GM23338 (cell line): ENCODE measurements around the gene ST7L. TPM values are rescaled to one million over a fixed set of nuclear protein-coding genes. Genes with fewer than 3 reads are reported as not detected.
A peak's percentile ranks its signal among the peaks of the same experiment; 100 is the strongest.

Experiments
- ATAC-seq: fragments of 200-7000 bp; cut with Tn5 transposase; 3 replicates; pipeline ENCODE4 v1.9.1; 2020
- DNase-seq: peaks from one replicate; pipeline ENCODE4 v3.0.0-alpha.2; 2015; ENCODE audit warnings: low spot score
- H2AFZ ChIP-seq: fragments of 200-600 bp; sonication (generic); 2 replicates; pipeline ENCODE4 v1.8.0; 2016; ENCODE audit warnings: antibody characterized with exemption, mild to moderate bottlenecking, moderate library complexity
- H3F3A ChIP-seq: fragments of 200-600 bp; sonication (generic); replicated peaks from 2 replicates; pipeline ENCODE4 v1.8.0; 2017; ENCODE audit warnings: antibody characterized with exemption, mixed run types, low read depth
- H3K27ac ChIP-seq: fragments of 200-600 bp; sonication (generic); 2 replicates; pipeline ENCODE4 v1.6.1; 2016; ENCODE audit warnings: low read depth
- H3K27me3 ChIP-seq: fragments of 200-600 bp; sonication (generic); 2 replicates; pipeline ENCODE4 v1.8.0; 2016; ENCODE audit warnings: mild to moderate bottlenecking, mixed run types, moderate library complexity; ENCODE audit not compliant: insufficient read depth
- H3K36me3 ChIP-seq: fragments of 200-600 bp; sonication (generic); 2 replicates; pipeline ENCODE4 v1.8.0; 2016; ENCODE audit warnings: mild to moderate bottlenecking; ENCODE audit not compliant: insufficient read depth
- H3K4me1 ChIP-seq: fragments of 200-600 bp; sonication (generic); 2 replicates; pipeline ENCODE4 v1.8.0; 2016; ENCODE audit warnings: mild to moderate bottlenecking, moderate library complexity; ENCODE audit not compliant: insufficient read depth
- H3K4me2 ChIP-seq: fragments of 200-600 bp; sonication (generic); 2 replicates; pipeline ENCODE4 v1.7.1; 2017; ENCODE audit warnings: mixed run types
- H3K4me3 ChIP-seq: fragments of 200-600 bp; sonication (generic); 2 replicates; pipeline ENCODE4 v1.6.1; 2016; ENCODE audit warnings: mixed run types
- H3K79me2 ChIP-seq: fragments of 200-600 bp; sonication (generic); replicated peaks from 2 replicates; pipeline ENCODE4 v1.8.0; 2017; ENCODE audit warnings: mild to moderate bottlenecking; ENCODE audit not compliant: insufficient read depth
- H3K9me2 ChIP-seq: fragments of 200-600 bp; sonication (generic); 2 replicates; pipeline ENCODE4 v1.8.0; 2017; ENCODE audit not compliant: insufficient read depth
- H4K20me1 ChIP-seq: fragments of 200-600 bp; sonication (generic); replicated peaks from 2 replicates; pipeline ENCODE4 v1.8.0; 2017; ENCODE audit warnings: mild to moderate bottlenecking; ENCODE audit not compliant: insufficient read depth
- H3K27ac Mint-ChIP-seq: 2 replicates; pipeline ENCODE4 v1.8.0; 2020; ENCODE audit warnings: inconsistent platforms, mild to moderate bottlenecking, moderate library complexity, mixed read lengths
- H3K27me3 Mint-ChIP-seq: 3 replicates; pipeline ENCODE4 v1.8.0; 2022; ENCODE audit warnings: low read depth, mild to moderate bottlenecking, moderate library complexity, mixed read lengths, inconsistent platforms; ENCODE audit not compliant: insufficient read depth, poor library complexity
- H3K36me3 Mint-ChIP-seq: 3 replicates; pipeline ENCODE4 v1.8.0; 2021; ENCODE audit warnings: low read depth, mild to moderate bottlenecking, inconsistent platforms, moderate library complexity, mixed read lengths
- H3K4me1 Mint-ChIP-seq: 3 replicates; pipeline ENCODE4 v1.8.0; 2020; ENCODE audit warnings: mild to moderate bottlenecking, inconsistent platforms, mixed read lengths
- H3K4me3 Mint-ChIP-seq: 3 replicates; pipeline ENCODE4 v1.8.0; 2021; ENCODE audit warnings: moderate library complexity, mild to moderate bottlenecking, inconsistent platforms, mixed read lengths
- H3K9me3 Mint-ChIP-seq: 3 replicates; pipeline ENCODE4 v1.8.0; 2020; ENCODE audit warnings: moderate library complexity, mild to moderate bottlenecking, inconsistent platforms, mixed read lengths
- CREB1 ChIP-seq: fragments of 250-450 bp; sonication (Bioruptor Pico); IDR thresholded peaks from 2 replicates; pipeline ENCODE4 v1.5.0; 2020; ENCODE audit warnings: low read depth, mild to moderate bottlenecking, moderate library complexity
- EZH2 ChIP-seq: fragments of 200-600 bp; sonication (generic); IDR thresholded peaks from one replicate; pipeline ENCODE4 v1.8.0; 2017; ENCODE audit warnings: antibody characterized with exemption, mild to moderate bottlenecking, low read depth; ENCODE audit not compliant: unreplicated experiment
- EZH2phosphoT487 ChIP-seq: fragments of 200-600 bp; sonication (generic); IDR thresholded peaks from one replicate; pipeline ENCODE4 v1.8.1; 2018; ENCODE audit warnings: antibody characterized with exemption; ENCODE audit not compliant: unreplicated experiment
- JUNB ChIP-seq: IDR thresholded peaks from one replicate; pipeline ENCODE4 v1.6.1; 2016; ENCODE audit warnings: antibody characterized with exemption; ENCODE audit not compliant: unreplicated experiment
- NANOG ChIP-seq: IDR thresholded peaks from 2 replicates; pipeline ENCODE4 v1.6.1; 2016; ENCODE audit warnings: antibody characterized with exemption, borderline replicate concordance
- POLR2AphosphoS5 ChIP-seq: IDR thresholded peaks from 2 replicates; pipeline ENCODE4 v1.6.1; 2016; ENCODE audit warnings: antibody characterized with exemption, low read depth
- REST ChIP-seq: IDR thresholded peaks from one replicate; pipeline ENCODE4 v1.6.1; 2018; ENCODE audit warnings: antibody characterized with exemption; ENCODE audit not compliant: unreplicated experiment
- STAT1 ChIP-seq: IDR thresholded peaks from one replicate; pipeline ENCODE4 v1.6.1; 2016; ENCODE audit warnings: antibody characterized with exemption; ENCODE audit not compliant: unreplicated experiment
- ZNF114 ChIP-seq: fragments of 250-450 bp; sonication (Bioruptor Pico); IDR thresholded peaks from 2 replicates; pipeline ENCODE4 v1.5.0; 2020; ENCODE audit warnings: mild to moderate bottlenecking, moderate library complexity
- ZNF331 ChIP-seq: fragments of 250-450 bp; sonication (Bioruptor Pico); IDR thresholded peaks from 2 replicates; pipeline ENCODE4 v1.5.0; 2020; ENCODE audit warnings: low read depth, mild to moderate bottlenecking, moderate library complexity
- polyA plus RNA-seq: library from polyadenylated mRNA; unstranded; fragments of >200 nt; fragmentation: Nextera tagmentation; extraction: Ambion mirVana; gene quantifications from 2 replicates; pipeline ENCODE4 v1.2.1, GENCODE V29; 2016
- total RNA-seq: library from RNA; depleted of rRNA; stranded (reverse); fragments of >200 nt; shearing (Covaris generic); gene quantifications from 2 replicates; pipeline ENCODE4 v1.2.3, GENCODE V29; 2014
- TF ChIP-seq, protein P1 (sequence below): fragments of 250-450 bp; sonication (Bioruptor Pico); IDR thresholded peaks from 2 replicates; pipeline ENCODE4 v1.5.0; 2020; ENCODE audit warnings: mild to moderate bottlenecking, moderate library complexity
- TF ChIP-seq, protein P2 (sequence below): IDR thresholded peaks from 2 replicates; pipeline ENCODE4 v1.6.1; 2016; ENCODE audit warnings: antibody characterized with exemption
- TF ChIP-seq, protein P3 (sequence below), 2 experiments: fragments of 200-600 bp in 1 of 2; sonication (generic) in 1 of 2; conservative IDR thresholded peaks; 2 replicates each; pipeline versions ENCODE4 v1.5.1 to v1.6.1; 2016 to 2017; ENCODE audit warnings: antibody characterized with exemption in 2 of 2, low read depth in 2 of 2, mild to moderate bottlenecking in 2 of 2, moderate library complexity in 1 of 2

The ST7L gene
- total and polyA plus RNA-seq, 2 experiments from 2014 or later: 18.2 to 21.0 TPM

- Mint-ChIP-seq H3K36me3 (peaks cover 16% of the 10 kb centered on the region), H3K9me3 (no peaks in the 10 kb centered on the region), H3K27me3 (peaks cover 10% of the 10 kb centered on the region), H3K27ac (peak overlapping the region; percentile 99), H3K4me3 (peak overlapping the region; percentile 100), H3K4me1 (peaks cover 20% of the 10 kb centered on the region)
- Histone ChIP-seq H3K79me2 (peaks cover 75% of the 10 kb centered on the region), H3K4me1 (peaks cover 11% of the 10 kb centered on the region), H3K9me2 (no peaks in the 10 kb centered on the region), H3K27ac (peak overlapping the region; percentile 100), H3K4me2 (peak overlapping the region; percentile 96), H2AFZ (peak overlapping the region; percentile 89; the same call in 1 of the 2 replicates), H4K20me1 (peaks cover 11% of the 10 kb centered on the region; the same call in 1 of the 2 replicates), H3F3A (peaks cover 4% of the 10 kb centered on the region; the same call in 1 of the 2 replicates), H3K27me3 (no peaks in the 10 kb centered on the region), H3K4me3 (peak overlapping the region; percentile 93), H3K36me3 (no peaks in the 10 kb centered on the region; the same call in 1 of the 2 replicates)
- DNase-seq: no peak
- ATAC-seq: no peak
- no peak for TF ChIP-seq REST
- TF ChIP-seq EZH2: no peak
- TF ChIP-seq, protein P1, sequence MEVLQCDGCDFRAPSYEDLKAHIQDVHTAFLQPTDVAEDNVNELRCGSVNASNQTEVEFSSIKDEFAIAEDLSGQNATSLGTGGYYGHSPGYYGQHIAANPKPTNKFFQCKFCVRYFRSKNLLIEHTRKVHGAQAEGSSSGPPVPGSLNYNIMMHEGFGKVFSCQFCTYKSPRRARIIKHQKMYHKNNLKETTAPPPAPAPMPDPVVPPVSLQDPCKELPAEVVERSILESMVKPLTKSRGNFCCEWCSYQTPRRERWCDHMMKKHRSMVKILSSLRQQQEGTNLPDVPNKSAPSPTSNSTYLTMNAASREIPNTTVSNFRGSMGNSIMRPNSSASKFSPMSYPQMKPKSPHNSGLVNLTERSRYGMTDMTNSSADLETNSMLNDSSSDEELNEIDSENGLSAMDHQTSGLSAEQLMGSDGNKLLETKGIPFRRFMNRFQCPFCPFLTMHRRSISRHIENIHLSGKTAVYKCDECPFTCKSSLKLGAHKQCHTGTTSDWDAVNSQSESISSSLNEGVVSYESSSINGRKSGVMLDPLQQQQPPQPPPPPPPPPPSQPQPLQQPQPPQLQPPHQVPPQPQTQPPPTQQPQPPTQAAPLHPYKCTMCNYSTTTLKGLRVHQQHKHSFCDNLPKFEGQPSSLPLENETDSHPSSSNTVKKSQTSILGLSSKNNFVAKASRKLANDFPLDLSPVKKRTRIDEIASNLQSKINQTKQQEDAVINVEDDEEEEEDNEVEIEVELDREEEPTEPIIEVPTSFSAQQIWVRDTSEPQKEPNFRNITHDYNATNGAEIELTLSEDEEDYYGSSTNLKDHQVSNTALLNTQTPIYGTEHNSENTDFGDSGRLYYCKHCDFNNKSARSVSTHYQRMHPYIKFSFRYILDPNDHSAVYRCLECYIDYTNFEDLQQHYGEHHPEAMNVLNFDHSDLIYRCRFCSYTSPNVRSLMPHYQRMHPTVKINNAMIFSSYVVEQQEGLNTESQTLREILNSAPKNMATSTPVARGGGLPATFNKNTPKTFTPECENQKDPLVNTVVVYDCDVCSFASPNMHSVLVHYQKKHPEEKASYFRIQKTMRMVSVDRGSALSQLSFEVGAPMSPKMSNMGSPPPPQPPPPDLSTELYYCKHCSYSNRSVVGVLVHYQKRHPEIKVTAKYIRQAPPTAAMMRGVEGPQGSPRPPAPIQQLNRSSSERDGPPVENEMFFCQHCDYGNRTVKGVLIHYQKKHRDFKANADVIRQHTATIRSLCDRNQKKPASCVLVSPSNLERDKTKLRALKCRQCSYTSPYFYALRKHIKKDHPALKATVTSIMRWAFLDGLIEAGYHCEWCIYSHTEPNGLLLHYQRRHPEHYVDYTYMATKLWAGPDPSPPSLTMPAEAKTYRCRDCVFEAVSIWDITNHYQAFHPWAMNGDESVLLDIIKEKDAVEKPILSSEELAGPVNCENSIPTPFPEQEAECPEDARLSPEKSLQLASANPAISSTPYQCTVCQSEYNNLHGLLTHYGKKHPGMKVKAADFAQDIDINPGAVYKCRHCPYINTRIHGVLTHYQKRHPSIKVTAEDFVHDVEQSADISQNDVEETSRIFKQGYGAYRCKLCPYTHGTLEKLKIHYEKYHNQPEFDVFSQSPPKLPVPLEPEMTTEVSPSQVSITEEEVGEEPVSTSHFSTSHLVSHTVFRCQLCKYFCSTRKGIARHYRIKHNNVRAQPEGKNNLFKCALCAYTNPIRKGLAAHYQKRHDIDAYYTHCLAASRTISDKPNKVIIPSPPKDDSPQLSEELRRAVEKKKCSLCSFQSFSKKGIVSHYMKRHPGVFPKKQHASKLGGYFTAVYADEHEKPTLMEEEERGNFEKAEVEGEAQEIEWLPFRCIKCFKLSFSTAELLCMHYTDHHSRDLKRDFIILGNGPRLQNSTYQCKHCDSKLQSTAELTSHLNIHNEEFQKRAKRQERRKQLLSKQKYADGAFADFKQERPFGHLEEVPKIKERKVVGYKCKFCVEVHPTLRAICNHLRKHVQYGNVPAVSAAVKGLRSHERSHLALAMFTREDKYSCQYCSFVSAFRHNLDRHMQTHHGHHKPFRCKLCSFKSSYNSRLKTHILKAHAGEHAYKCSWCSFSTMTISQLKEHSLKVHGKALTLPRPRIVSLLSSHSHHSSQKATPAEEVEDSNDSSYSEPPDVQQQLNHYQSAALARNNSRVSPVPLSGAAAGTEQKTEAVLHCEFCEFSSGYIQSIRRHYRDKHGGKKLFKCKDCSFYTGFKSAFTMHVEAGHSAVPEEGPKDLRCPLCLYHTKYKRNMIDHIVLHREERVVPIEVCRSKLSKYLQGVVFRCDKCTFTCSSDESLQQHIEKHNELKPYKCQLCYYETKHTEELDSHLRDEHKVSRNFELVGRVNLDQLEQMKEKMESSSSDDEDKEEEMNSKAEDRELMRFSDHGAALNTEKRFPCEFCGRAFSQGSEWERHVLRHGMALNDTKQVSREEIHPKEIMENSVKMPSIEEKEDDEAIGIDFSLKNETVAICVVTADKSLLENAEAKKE (CRISPR knock-in tag): no peak
- TF ChIP-seq EZH2phosphoT487: no peak
- TF ChIP-seq NANOG: no peak
- TF ChIP-seq, protein P2, sequence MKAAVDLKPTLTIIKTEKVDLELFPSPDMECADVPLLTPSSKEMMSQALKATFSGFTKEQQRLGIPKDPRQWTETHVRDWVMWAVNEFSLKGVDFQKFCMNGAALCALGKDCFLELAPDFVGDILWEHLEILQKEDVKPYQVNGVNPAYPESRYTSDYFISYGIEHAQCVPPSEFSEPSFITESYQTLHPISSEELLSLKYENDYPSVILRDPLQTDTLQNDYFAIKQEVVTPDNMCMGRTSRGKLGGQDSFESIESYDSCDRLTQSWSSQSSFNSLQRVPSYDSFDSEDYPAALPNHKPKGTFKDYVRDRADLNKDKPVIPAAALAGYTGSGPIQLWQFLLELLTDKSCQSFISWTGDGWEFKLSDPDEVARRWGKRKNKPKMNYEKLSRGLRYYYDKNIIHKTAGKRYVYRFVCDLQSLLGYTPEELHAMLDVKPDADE: no peak
- TF ChIP-seq CREB1 (CRISPR knock-in tag): no peak
- TF ChIP-seq POLR2AphosphoS5: no peak
- TF ChIP-seq, protein P3, sequence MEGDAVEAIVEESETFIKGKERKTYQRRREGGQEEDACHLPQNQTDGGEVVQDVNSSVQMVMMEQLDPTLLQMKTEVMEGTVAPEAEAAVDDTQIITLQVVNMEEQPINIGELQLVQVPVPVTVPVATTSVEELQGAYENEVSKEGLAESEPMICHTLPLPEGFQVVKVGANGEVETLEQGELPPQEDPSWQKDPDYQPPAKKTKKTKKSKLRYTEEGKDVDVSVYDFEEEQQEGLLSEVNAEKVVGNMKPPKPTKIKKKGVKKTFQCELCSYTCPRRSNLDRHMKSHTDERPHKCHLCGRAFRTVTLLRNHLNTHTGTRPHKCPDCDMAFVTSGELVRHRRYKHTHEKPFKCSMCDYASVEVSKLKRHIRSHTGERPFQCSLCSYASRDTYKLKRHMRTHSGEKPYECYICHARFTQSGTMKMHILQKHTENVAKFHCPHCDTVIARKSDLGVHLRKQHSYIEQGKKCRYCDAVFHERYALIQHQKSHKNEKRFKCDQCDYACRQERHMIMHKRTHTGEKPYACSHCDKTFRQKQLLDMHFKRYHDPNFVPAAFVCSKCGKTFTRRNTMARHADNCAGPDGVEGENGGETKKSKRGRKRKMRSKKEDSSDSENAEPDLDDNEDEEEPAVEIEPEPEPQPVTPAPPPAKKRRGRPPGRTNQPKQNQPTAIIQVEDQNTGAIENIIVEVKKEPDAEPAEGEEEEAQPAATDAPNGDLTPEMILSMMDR (conservative IDR thresholded peaks at IDR 0.05; ENCODE audit: low read depth in 2 of 2): no peak
- no peak for TF ChIP-seq ZNF114
- no peak for TF ChIP-seq STAT1
- TF ChIP-seq ZNF331 (CRISPR knock-in tag): no peak
- no peak for TF ChIP-seq JUNB
Observed at GRCh38 chr1:112618114-112618720, 724 bp downstream of the ST7L start.
